SU-DHL-6 (cell line): ENCODE results near the gene GAMT.

ENCODE experiments used
- CTCF ChIP-seq: fragments of 200-600 bp; sonication (generic); IDR thresholded peaks from one replicate; pipeline ENCODE4 v1.5.1; 2017; ENCODE audit warnings: antibody characterized with exemption, mild to moderate bottlenecking, low read length, moderate library complexity; ENCODE audit not compliant: insufficient read depth, poor library complexity, severe bottlenecking
- EZH2phosphoT487 ChIP-seq: fragments of 200-600 bp; sonication (generic), shearing (Covaris generic); conservative IDR thresholded peaks from 2 replicates; pipeline ENCODE4 v1.6.1; 2018; ENCODE audit warnings: mild to moderate bottlenecking, antibody characterized with exemption, low read length, moderate library complexity, mixed read lengths

GRCh38 chr19:1431759-1432506, 30.6 kb upstream of the GAMT start:
- TF ChIP-seq CTCF, result no peak
- TF ChIP-seq EZH2phosphoT487, result no peak
